Skeletal muscle tissue (tissue), 4 donors: ENCODE data around the gene HAUS1. TPM values are rescaled to one million over a fixed set of nuclear protein-coding genes. Genes with fewer than 3 reads are reported as not detected.
"Not testable (repeated sequence)": the region's sequence is repeated elsewhere in the genome, so short reads cannot be mapped to it uniquely, and the experiment has no call there.

Source experiments
- H3K27ac ChIP-seq: one replicate; pipeline ENCODE4 v1.7.0; 2013; ENCODE audit warnings: mild to moderate bottlenecking, low read depth, low read length, inconsistent platforms
- H3K27me3 ChIP-seq, 3 donors: one replicate each; pipeline ENCODE4 v1.7.0; 2013; ENCODE audit warnings: low read length in 3 of 3; ENCODE audit not compliant: control insufficient read depth in 3 of 3, insufficient read depth in 3 of 3
- H3K36me3 ChIP-seq, 3 donors: one replicate each; pipeline ENCODE4 v1.7.0; 2013; ENCODE audit warnings: low read length in 3 of 3; ENCODE audit not compliant: control insufficient read depth in 3 of 3, insufficient read depth in 3 of 3
- H3K4me1 ChIP-seq, 3 donors: one replicate each; pipeline ENCODE4 v1.7.0; 2013; ENCODE audit warnings: low read length in 3 of 3, mild to moderate bottlenecking in 3 of 3; ENCODE audit not compliant: control insufficient read depth in 3 of 3, insufficient read depth in 3 of 3
- H3K4me3 ChIP-seq, 3 donors: one replicate each; pipeline ENCODE4 v1.7.0; 2013; ENCODE audit warnings: low read length in 3 of 3
- H3K9ac ChIP-seq, 3 donors: one replicate each; pipeline ENCODE4 v1.7.0; 2013; ENCODE audit warnings: low read length in 3 of 3, mild to moderate bottlenecking in 3 of 3, moderate library complexity in 2 of 3, low read depth in 1 of 3
- H3K9me3 ChIP-seq, 3 donors: one replicate each; pipeline ENCODE4 v1.7.0; 2013; ENCODE audit warnings: low read length in 3 of 3; ENCODE audit not compliant: control insufficient read depth in 3 of 3
- total RNA-seq: library from RNA; depleted of rRNA; stranded (reverse); fragments of >200 nt; gene quantifications from one replicate; pipeline ENCODE4 v1.2.3, GENCODE V29; 2014
- donor health status: Osteomylitis.

Gene HAUS1
- total RNA-seq, 1 donor from 2014 or later: 13.0 TPM

GRCh38 chr18:46084431-46084830, 19.8 kb upstream of the HAUS1 start:
- H3K9ac ChIP-seq: no peak overlapping the region
- H3K9me3 ChIP-seq: no peaks in the 10 kb centered on the region
- H3K27ac ChIP-seq: no peak overlapping the region
- no peaks in the 10 kb centered on the region for H3K27me3 ChIP-seq
- H3K36me3 ChIP-seq: peaks cover 66 to 85% (median 72%) of the 10 kb centered on the region in 3 donors
- no peaks in the 10 kb centered on the region for H3K4me1 ChIP-seq
- no peak overlapping the region for H3K4me3 ChIP-seq

GRCh38 chr18:46088501-46088900, 15.7 kb upstream of the HAUS1 start:
- not testable (repeated sequence) for H3K9ac ChIP-seq, H3K4me3 ChIP-seq, H3K27ac ChIP-seq, H3K4me1 ChIP-seq, H3K27me3 ChIP-seq, H3K9me3 ChIP-seq
- H3K36me3 ChIP-seq: peaks cover 81 to 84% (median 83%) of the 10 kb centered on the region in 3 donors

DNA sequence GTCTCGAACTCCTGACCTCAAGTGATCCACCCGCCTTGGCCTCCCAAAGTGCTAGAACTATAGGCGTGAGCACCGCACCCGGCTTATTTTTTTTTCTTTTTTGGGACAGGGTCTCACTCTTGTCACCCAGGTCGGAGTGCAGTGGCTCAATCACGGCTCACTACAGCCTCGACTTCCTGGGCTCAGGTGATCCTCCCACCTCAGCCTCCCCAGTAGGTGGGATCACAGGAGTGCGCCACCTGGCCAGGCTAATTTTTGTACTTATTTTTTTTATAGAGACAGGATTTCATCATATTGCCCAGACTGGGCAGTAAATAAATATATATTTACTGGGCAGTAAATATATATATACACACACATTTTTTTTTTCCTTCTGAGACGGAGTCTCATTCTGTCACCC, 8.7 kb upstream of the HAUS1 start:
- Histone ChIP-seq H3K9ac (no peak overlapping the region), H3K9me3 (no peaks in the 10 kb centered on the region), H3K4me3 (peak overlapping the region in 1 of 3 donors; percentile 22), H3K4me1 (peaks cover 15 to 22% (median 22%) of the 10 kb centered on the region in 3 donors), H3K27me3 (no peaks in the 10 kb centered on the region), H3K27ac (no peak overlapping the region), H3K36me3 (peaks cover 17 to 26% (median 20%) of the 10 kb centered on the region in 3 donors)

- H3K36me3 ChIP-seq: peaks cover 10 to 14% (median 13%) of the 10 kb centered on the region in 3 donors
- H3K27me3 ChIP-seq: no peaks in the 10 kb centered on the region
- H3K27ac ChIP-seq: peak overlapping the region; percentile 97
- peak overlapping the region; percentile 95 to 100 (median 100) for H3K9ac ChIP-seq
- H3K9me3 ChIP-seq: no peaks in the 10 kb centered on the region
- H3K4me3 ChIP-seq: peak overlapping the region; percentile 98 to 99 (median 99)
- peaks cover 15 to 22% (median 18%) of the 10 kb centered on the region in 3 donors for H3K4me1 ChIP-seq
These were observed 7.4 kb upstream of the HAUS1 start for GRCh38 chr18:46096651-46097300.

DNA sequence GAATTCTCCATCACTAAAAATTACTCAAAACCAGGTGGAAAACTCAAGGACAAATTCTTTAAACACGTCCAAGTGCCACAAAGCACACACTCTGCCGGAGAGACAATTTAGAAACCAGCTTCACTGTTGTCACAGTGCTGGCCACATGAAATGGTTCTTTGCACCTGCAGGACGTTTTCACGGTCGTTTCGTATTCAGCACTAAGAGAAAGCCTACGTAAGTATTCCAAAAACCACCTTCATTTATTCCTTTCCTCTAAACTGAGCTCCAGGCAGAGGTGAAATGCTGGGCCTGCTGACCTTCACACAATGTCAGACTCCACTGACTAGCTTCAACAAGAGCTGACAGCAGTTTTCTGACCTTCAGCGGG, 6.8 kb upstream of the HAUS1 start:
- H3K36me3 ChIP-seq: peaks cover 10 to 13% (median 13%) of the 10 kb centered on the region in 3 donors
- H3K4me3 ChIP-seq: peak overlapping the region; percentile 98 to 99 (median 99)
- peak overlapping the region; percentile 97 for H3K27ac ChIP-seq
- H3K9me3 ChIP-seq: no peaks in the 10 kb centered on the region
- no peaks in the 10 kb centered on the region for H3K27me3 ChIP-seq
- H3K9ac ChIP-seq: peak overlapping the region; percentile 95 to 100 (median 100)
- peaks cover 15 to 22% (median 18%) of the 10 kb centered on the region in 3 donors for H3K4me1 ChIP-seq

DNA sequence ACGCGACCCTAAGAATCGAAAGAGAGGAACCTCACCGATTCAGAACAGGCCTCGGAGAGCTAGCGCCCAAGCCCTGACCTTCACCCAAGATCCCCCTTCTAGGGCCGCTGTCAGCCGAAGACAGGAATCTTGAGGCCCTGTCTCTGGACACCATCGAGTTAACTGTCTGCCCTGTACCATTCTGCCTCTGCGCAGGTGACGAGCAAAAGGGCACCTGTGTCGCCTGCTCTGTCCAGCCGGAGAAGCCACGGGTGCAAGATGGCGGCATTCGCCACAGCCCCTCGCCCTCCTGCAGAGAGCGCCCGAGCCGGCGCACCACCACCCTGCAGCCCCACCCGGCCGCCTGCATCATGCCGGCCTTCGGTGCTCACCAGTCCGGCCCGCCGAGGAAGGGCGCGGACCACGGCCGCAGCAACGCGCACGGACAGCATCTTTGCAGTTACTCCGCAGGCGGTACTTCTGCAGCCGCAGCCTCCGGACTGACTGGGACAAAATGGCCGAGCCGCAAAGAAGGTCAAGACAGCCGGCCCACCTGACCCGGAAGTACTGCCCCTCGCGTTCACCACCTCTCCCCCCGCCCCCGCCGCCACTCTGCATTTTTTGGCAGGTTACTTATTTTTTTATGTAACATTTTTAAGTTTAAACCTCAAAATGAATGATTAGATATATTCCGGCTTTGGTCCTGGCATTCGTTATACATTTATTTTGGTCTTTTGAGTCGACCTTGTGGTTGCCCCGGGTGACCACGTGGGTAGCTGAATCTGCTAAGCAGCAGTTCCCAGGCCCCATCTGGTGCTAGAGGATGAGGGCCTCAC, 6.2 kb upstream of the HAUS1 start, which contains the start of gene ATP5F1A:
Gene ATP5F1A (minus strand): TSS at position 496 of the 815 bp plus-strand sequence. CDS start 65 bp downstream, at position 431.
- H3K9ac ChIP-seq: peak within 1 kb of the TSS; percentile 95 to 100 (median 100)
- H3K4me1 ChIP-seq: peaks cover 15 to 18% (median 18%) of the 10 kb centered on the region in 3 donors
- peak within 1 kb of the TSS; percentile 97 for H3K27ac ChIP-seq
- peaks cover 6 to 13% (median 8%) of the 10 kb centered on the region in 3 donors for H3K36me3 ChIP-seq
- H3K9me3 ChIP-seq: no peaks in the 10 kb centered on the region
- peak within 1 kb of the TSS; percentile 98 to 99 (median 99) for H3K4me3 ChIP-seq
- no peaks in the 10 kb centered on the region for H3K27me3 ChIP-seq

DNA sequence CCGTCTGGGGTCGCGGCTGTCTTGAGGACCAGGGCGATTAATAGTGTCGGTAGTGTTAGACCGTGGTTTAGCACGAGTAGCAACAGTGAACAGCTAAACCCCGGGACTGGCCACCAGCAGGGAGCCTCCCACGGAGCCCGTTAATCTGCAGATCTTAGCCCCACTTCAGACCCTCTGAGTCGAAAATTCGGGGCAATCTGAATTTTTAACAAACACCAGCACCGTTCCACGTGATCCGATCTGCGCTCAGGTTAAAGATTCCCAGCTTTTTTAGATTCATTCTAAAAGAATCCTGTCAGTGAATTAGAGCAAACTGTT, 5.6 kb upstream of the HAUS1 start:
- Histone ChIP-seq H3K36me3 (peaks cover under 1 to 8% (median 3%) of the 10 kb centered on the region in 3 donors), H3K9ac (peak overlapping the region; percentile 74 to 100 (median 86)), H3K9me3 (no peaks in the 10 kb centered on the region), H3K27me3 (no peaks in the 10 kb centered on the region), H3K4me3 (peak overlapping the region; percentile 98 to 99 (median 99)), H3K27ac (peak overlapping the region; percentile 97), H3K4me1 (peaks cover 13 to 18% (median 15%) of the 10 kb centered on the region in 3 donors)

DNA sequence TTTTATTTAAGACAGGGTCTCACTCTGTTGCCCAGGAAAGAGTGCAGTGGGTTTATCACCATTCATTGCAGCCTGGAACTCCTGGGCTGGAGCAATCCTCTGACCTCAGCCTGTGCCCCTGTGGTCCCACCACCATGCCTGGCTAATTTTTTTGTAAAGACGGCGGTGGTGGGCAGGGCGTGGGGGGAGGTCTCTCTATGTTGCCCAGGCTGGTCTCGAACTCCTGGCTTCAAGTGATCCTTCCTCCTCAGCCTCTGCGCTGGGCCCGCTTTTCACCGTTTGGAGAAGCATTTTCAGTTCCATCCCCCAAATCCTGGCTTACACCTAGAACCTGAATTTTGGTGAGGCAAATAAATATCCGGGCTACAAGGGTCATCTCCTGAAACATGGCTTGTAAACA, 4.7 kb upstream of the HAUS1 start:
- no peak overlapping the region for H3K27ac ChIP-seq
- H3K4me1 ChIP-seq: peaks cover 12 to 20% (median 12%) of the 10 kb centered on the region in 3 donors

GRCh38 chr18:46109386-46109785, 5.2 kb downstream of the HAUS1 start:
- Histone ChIP-seq H3K9me3 (no peaks in the 10 kb centered on the region), H3K27me3 (no peaks in the 10 kb centered on the region), H3K9ac (no peak overlapping the region), H3K36me3 (peaks cover 0 to 1% (median 0%) of the 10 kb centered on the region in 3 donors), H3K4me1 (peaks cover 6 to 8% (median 7%) of the 10 kb centered on the region in 3 donors), H3K27ac (no peak overlapping the region), H3K4me3 (no peak overlapping the region)

More for the DNA sequence above, 4.7 kb upstream of the HAUS1 start:
- no peaks in the 10 kb centered on the region for H3K9me3 ChIP-seq
- no peak overlapping the region for H3K9ac ChIP-seq
- no peak overlapping the region for H3K4me3 ChIP-seq
- no peaks in the 10 kb centered on the region for H3K27me3 ChIP-seq
- H3K36me3 ChIP-seq: peaks cover 0 to 3% (median 3%) of the 10 kb centered on the region in 3 donors

DNA sequence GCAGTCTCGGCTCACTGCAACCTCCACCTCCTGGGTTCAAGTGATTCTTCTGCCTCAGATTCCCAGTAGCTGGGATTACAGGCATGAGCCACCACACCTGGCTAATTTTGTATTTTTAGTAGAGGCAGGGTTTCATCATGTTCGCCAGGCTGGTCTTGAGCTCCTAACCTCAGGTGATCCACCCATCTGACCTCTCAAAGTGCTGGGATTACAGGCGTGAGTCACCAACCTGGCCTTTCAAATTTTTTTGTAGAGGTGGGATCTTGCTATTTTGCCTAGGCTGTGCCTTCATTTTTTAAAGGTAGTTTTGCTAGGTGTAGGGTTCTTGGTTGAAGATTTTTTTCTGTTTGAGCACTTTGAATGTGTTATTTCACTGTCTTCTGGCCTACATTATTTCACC, 6.2 kb downstream of the HAUS1 start:
- Histone ChIP-seq H3K27ac (no peak overlapping the region), H3K36me3 (peaks cover 0 to 3% (median 0%) of the 10 kb centered on the region in 3 donors), H3K27me3 (no peaks in the 10 kb centered on the region), H3K9me3 (no peaks in the 10 kb centered on the region), H3K4me1 (no peaks in the 10 kb centered on the region), H3K9ac (no peak overlapping the region), H3K4me3 (no peak overlapping the region)
